K562 (cell line): ENCODE data around the gene SLC12A9. TPM values are rescaled to one million over a fixed set of nuclear protein-coding genes. Genes with fewer than 3 reads are reported as not detected.

ENCODE experiments used
- ATF1 ChIP-seq, 2 experiments: fragments of 450-650 bp in 1 of 2; IDR thresholded peaks; 2 replicates each; pipeline ENCODE4 v1.6.1; 2016; ENCODE audit warnings: missing compliant biosample characterization in 1 of 2, missing genetic modification characterization in 1 of 2
- CHAMP1 ChIP-seq: fragments of 450-650 bp; IDR thresholded peaks from 2 replicates; pipeline ENCODE4 v1.6.1; 2016; ENCODE audit warnings: mild to moderate bottlenecking
- FOXK2 ChIP-seq, 2 experiments: fragments of 450-650 bp; IDR thresholded peaks in 1 of 2; conservative IDR thresholded peaks in 1 of 2; 2 replicates each; pipeline ENCODE4 v1.6.1; 2016; ENCODE audit warnings: low read depth in 2 of 2, mild to moderate bottlenecking in 1 of 2
- GATAD2B ChIP-seq: fragments of 450-650 bp; IDR thresholded peaks from 2 replicates; pipeline ENCODE4 v1.6.1; 2017; ENCODE audit warnings: mild to moderate bottlenecking, borderline replicate concordance
- GTF3C2 ChIP-seq: IDR thresholded peaks from 3 replicates; pipeline ENCODE4 v1.6.1; 2011; ENCODE audit warnings: borderline replicate concordance, mild to moderate bottlenecking, moderate library complexity; ENCODE audit not compliant: insufficient read length; ENCODE audit errors: extremely low read depth
- IRF1 ChIP-seq: sonication (generic); formaldehyde crosslinking; IDR thresholded peaks from 2 replicates; pipeline ENCODE4 v1.8.0; 2022; ENCODE audit warnings: missing genetic modification reagents, mild to moderate bottlenecking, borderline replicate concordance
- NCOA1 ChIP-seq: fragments of 450-650 bp; IDR thresholded peaks from 2 replicates; pipeline ENCODE4 v1.6.1; 2016; ENCODE audit warnings: low read depth
- NKRF ChIP-seq: fragments of 450-650 bp; IDR thresholded peaks from 2 replicates; pipeline ENCODE4 v1.6.1; 2016; ENCODE audit warnings: borderline replicate concordance
- NR0B1 ChIP-seq: fragments of 450-650 bp; IDR thresholded peaks from one replicate; pipeline ENCODE4 v1.6.1; 2018; ENCODE audit warnings: mild to moderate bottlenecking, moderate library complexity; ENCODE audit not compliant: partially characterized antibody
- NR2C1 ChIP-seq, 2 experiments: fragments of 450-650 bp; IDR thresholded peaks; 2 replicates each; pipeline ENCODE4 v1.6.1; 2017; ENCODE audit warnings: mild to moderate bottlenecking in 2 of 2, antibody characterized with exemption in 1 of 2, inconsistent platforms in 1 of 2, missing compliant biosample characterization in 1 of 2, missing genetic modification characterization in 1 of 2
- SMAD4 ChIP-seq: fragments of 250-450 bp; sonication (Bioruptor Pico); conservative IDR thresholded peaks from 2 replicates; pipeline ENCODE4 v1.8.0; 2021; ENCODE audit warnings: inconsistent platforms, mild to moderate bottlenecking, moderate library complexity
- SMARCA4 ChIP-seq: fragments of 450-650 bp; IDR thresholded peaks from 2 replicates; pipeline ENCODE4 v1.6.1; 2016
- TAF1 ChIP-seq: IDR thresholded peaks from 2 replicates; pipeline ENCODE4 v1.6.1; 2011; ENCODE audit warnings: mild to moderate bottlenecking, low read length, moderate library complexity; ENCODE audit not compliant: insufficient read depth, control insufficient read depth, severe bottlenecking; ENCODE audit errors: extremely low read depth
- TAL1 ChIP-seq: fragments of 450-650 bp; IDR thresholded peaks from 2 replicates; pipeline ENCODE4 v1.6.1; 2016; ENCODE audit warnings: mild to moderate bottlenecking
- polyA plus RNA-seq, 8 experiments: library from polyadenylated mRNA; depleted of rRNA in 4 of 8; stranded (reverse) in 5 of 8; unstranded in 3 of 8; fragments of >200 nt; fragmentation: Nextera tagmentation in 2 of 8; fragmentation: Illumina TruSeq in 1 of 8; extraction: Ambion mirVana in 2 of 8; extraction: Trizol in 1 of 8; gene quantifications; 2 replicates each; pipeline versions ENCODE4 v1.2.1 to v1.2.3, GENCODE V29; 2011 to 2014; ENCODE audit warnings: inconsistent platforms in 1 of 8, missing spikeins in 1 of 8
- total RNA-seq, 7 experiments: library from RNA; depleted of rRNA in 6 of 7; stranded (reverse); fragments of >200 nt in 6 of 7; fragmentation: Illumina TruSeq in 2 of 7; extraction: Trizol in 2 of 7; gene quantifications; 2 replicates each; pipeline versions ENCODE4 v1.2.1 to v1.2.3, GENCODE V29; 2011 to 2021; ENCODE audit warnings: low replicate concordance in 1 of 7

Gene SLC12A9
- total and polyA plus RNA-seq, 9 of the 15 experiments (the other 6 are each of a cell fraction or from before 2014, with no cell fraction given): 0.06 to 20.2 (median 10.7) TPM

- TF ChIP-seq CHAMP1 (no peak), GATAD2B (peak; percentile 72), TAF1 (peak; percentile 53), NCOA1 (peak; percentile 61; the same call in 1 of the 2 replicates), GTF3C2 (peak; percentile 39), NR2C1 (IDR thresholded peaks at IDR 0.05) (no peak; the same call in 1 of the 2 replicates), NR2C1 (tag; IDR thresholded peaks at IDR 0.05) (peak; percentile 19; the same call in 1 of the 2 replicates), FOXK2 (conservative IDR thresholded peaks at IDR 0.05 in 1 of 2, IDR thresholded peaks at IDR 0.05 in 1 of 2; ENCODE audit: low read depth in 2 of 2) (no peak; a peak in 1 of 4 replicates), TAL1 (peak; percentile 89), SMAD4 (CRISPR knock-in tag) (peak; percentile 80), IRF1 (CRISPR knock-in tag) (no peak), NR0B1 (no peak), ATF1 (CRISPR knock-in tag; IDR thresholded peaks at IDR 0.05) (no peak), ATF1 (tag; IDR thresholded peaks at IDR 0.05) (peak; percentile 59), NKRF (peak; percentile 16; the same call in 1 of the 2 replicates), SMARCA4 (peak; percentile 87)
Observed at GRCh38 chr7:100829150-100829716, 23.3 kb upstream of the SLC12A9 start (continued).
